ENCODE data around the gene TESK2. TPM values are rescaled to one million over a fixed set of nuclear protein-coding genes. Genes with fewer than 3 reads are reported as not detected.

The TESK2 gene
- polyA plus RNA-seq, 1 donor from 2014 or later = 0.51 TPM

DNA sequence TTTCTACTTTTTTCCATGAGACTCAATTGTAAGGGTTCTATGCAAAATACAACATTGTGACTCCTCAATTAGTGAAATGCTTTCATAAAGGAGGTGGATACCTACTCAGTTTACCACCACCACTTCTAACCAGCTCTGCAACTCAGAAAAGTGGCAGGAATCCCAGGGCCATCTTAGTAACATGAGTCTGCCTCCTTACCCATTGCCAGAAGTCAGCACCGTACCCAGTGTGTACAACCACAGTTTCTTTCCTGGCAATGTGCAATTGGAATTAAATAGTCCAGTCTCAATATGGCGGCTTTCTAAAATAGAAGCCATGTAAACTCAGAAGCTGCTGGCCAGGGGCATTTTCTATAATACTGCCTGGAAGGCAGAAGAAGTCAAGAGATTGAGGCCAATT is 32.1 kb downstream of the TESK2 start:
- H4K20me1 ChIP-seq (ENCODE audit: insufficient read depth) = no peaks in the 10 kb centered on the region
- TF ChIP-seq SMC3 (conservative IDR thresholded peaks at IDR 0.05; ENCODE audit: poor library complexity) (no peak), RAD21 (conservative IDR thresholded peaks at IDR 0.05) (no peak), POLR2AphosphoS5 (IDR thresholded peaks at IDR 0.05) (no peak)
- H3F3A ChIP-seq (ENCODE audit: insufficient read depth, low read length, poor library complexity, severe bottlenecking) = no peaks in the 10 kb centered on the region
- H3K9me3 ChIP-seq (ENCODE audit: low read length) = no peaks in the 10 kb centered on the region
- H3K79me2 ChIP-seq (replicated peaks; ENCODE audit: insufficient read depth, low read length) = no peaks in the 10 kb centered on the region
- H3K4me3 ChIP-seq (ENCODE audit: low read length) = no peak overlapping the region
- H3K27me3 ChIP-seq (ENCODE audit: insufficient read depth, low read depth, low read length) = no peaks in the 10 kb centered on the region
- no peak overlapping the region for H3K9ac ChIP-seq (ENCODE audit: low read length)
- no peak overlapping the region for H3K27ac ChIP-seq (ENCODE audit: low read length)
- no peaks in the 10 kb centered on the region for H3K36me3 ChIP-seq (ENCODE audit: insufficient read depth, low read length)
- H2AFZ ChIP-seq (ENCODE audit: low read depth, low read length) = no peak overlapping the region
- no peak overlapping the region for H3K4me2 ChIP-seq (ENCODE audit: low read length)
- no peaks in the 10 kb centered on the region for H3K9me2 ChIP-seq (ENCODE audit: insufficient read depth, low read length)

DNA sequence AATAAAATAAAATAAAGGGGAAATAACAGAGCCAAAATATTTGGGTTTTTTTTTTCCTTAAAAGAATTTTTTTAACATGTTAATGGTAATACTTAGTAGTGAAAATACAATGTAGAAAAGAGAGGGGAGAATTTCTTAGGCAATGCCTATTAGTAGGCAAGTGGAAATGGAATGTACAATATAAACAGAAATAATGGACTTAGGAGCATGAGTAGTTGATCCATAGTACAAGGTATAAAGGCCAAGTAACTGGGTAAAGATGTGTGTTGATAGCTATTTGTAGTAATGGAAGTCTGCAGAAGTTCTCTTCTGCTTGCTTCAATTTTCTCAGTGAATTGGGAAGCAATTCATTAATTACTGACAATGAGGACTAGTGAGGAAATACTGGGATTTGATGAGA is 34.4 kb downstream of the TESK2 start:
- Histone ChIP-seq H2AFZ (ENCODE audit: low read depth, low read length) (no peak overlapping the region), H3K79me2 (replicated peaks; ENCODE audit: insufficient read depth, low read length) (no peaks in the 10 kb centered on the region), H3K27me3 (ENCODE audit: insufficient read depth, low read depth, low read length) (no peaks in the 10 kb centered on the region), H3K27ac (ENCODE audit: low read length) (no peak overlapping the region), H4K20me1 (ENCODE audit: insufficient read depth) (no peaks in the 10 kb centered on the region), H3K9ac (ENCODE audit: low read length) (no peak overlapping the region), H3K4me2 (ENCODE audit: low read length) (no peak overlapping the region), H3K9me2 (ENCODE audit: insufficient read depth, low read length) (no peaks in the 10 kb centered on the region), H3K36me3 (ENCODE audit: insufficient read depth, low read length) (no peaks in the 10 kb centered on the region), H3F3A (ENCODE audit: insufficient read depth, low read length, poor library complexity, severe bottlenecking) (no peaks in the 10 kb centered on the region), H3K4me3 (ENCODE audit: low read length) (no peak overlapping the region), H3K9me3 (ENCODE audit: low read length) (no peaks in the 10 kb centered on the region)
- TF ChIP-seq, protein P1, sequence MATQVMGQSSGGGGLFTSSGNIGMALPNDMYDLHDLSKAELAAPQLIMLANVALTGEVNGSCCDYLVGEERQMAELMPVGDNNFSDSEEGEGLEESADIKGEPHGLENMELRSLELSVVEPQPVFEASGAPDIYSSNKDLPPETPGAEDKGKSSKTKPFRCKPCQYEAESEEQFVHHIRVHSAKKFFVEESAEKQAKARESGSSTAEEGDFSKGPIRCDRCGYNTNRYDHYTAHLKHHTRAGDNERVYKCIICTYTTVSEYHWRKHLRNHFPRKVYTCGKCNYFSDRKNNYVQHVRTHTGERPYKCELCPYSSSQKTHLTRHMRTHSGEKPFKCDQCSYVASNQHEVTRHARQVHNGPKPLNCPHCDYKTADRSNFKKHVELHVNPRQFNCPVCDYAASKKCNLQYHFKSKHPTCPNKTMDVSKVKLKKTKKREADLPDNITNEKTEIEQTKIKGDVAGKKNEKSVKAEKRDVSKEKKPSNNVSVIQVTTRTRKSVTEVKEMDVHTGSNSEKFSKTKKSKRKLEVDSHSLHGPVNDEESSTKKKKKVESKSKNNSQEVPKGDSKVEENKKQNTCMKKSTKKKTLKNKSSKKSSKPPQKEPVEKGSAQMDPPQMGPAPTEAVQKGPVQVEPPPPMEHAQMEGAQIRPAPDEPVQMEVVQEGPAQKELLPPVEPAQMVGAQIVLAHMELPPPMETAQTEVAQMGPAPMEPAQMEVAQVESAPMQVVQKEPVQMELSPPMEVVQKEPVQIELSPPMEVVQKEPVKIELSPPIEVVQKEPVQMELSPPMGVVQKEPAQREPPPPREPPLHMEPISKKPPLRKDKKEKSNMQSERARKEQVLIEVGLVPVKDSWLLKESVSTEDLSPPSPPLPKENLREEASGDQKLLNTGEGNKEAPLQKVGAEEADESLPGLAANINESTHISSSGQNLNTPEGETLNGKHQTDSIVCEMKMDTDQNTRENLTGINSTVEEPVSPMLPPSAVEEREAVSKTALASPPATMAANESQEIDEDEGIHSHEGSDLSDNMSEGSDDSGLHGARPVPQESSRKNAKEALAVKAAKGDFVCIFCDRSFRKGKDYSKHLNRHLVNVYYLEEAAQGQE (IDR thresholded peaks at IDR 0.05; ENCODE audit: borderline replicate concordance) = no peak
- TF ChIP-seq, protein P2, sequence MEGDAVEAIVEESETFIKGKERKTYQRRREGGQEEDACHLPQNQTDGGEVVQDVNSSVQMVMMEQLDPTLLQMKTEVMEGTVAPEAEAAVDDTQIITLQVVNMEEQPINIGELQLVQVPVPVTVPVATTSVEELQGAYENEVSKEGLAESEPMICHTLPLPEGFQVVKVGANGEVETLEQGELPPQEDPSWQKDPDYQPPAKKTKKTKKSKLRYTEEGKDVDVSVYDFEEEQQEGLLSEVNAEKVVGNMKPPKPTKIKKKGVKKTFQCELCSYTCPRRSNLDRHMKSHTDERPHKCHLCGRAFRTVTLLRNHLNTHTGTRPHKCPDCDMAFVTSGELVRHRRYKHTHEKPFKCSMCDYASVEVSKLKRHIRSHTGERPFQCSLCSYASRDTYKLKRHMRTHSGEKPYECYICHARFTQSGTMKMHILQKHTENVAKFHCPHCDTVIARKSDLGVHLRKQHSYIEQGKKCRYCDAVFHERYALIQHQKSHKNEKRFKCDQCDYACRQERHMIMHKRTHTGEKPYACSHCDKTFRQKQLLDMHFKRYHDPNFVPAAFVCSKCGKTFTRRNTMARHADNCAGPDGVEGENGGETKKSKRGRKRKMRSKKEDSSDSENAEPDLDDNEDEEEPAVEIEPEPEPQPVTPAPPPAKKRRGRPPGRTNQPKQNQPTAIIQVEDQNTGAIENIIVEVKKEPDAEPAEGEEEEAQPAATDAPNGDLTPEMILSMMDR (IDR thresholded peaks at IDR 0.05; ENCODE audit: poor library complexity, severe bottlenecking) = no peak
- no peak for TF ChIP-seq MXI1 (conservative IDR thresholded peaks at IDR 0.05; ENCODE audit: poor library complexity, severe bottlenecking)
- no peak for TF ChIP-seq RAD21 (conservative IDR thresholded peaks at IDR 0.05)
- TF ChIP-seq POLR2AphosphoS5 (IDR thresholded peaks at IDR 0.05) = no peak
- no peak for TF ChIP-seq EZH2 (IDR thresholded peaks at IDR 0.05; ENCODE audit: borderline replicate concordance, insufficient read depth, low read length, poor library complexity, severe bottlenecking)

DNA sequence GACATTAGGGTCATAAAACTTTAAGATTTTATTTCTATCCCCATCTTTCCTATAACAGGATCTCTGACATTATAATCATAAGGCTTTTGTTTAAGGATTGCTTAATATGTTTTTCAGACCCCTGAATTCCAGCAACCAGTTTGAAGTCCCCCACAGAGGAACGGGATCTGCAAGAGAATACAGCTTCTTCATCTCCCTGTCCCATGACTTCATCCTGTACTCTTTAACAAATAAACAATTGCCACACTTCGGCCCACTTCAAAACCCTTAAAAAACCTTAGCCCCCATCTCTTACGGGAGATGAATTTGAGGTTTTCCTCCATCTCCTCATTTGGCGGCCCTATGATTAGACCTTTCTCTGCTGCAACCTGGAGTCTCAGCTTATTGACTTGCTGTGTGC is 35.8 kb downstream of the TESK2 start:
- Histone ChIP-seq H3F3A (ENCODE audit: insufficient read depth, low read length, poor library complexity, severe bottlenecking) (no peaks in the 10 kb centered on the region), H3K36me3 (ENCODE audit: insufficient read depth, low read length) (no peaks in the 10 kb centered on the region), H3K27me3 (ENCODE audit: insufficient read depth, low read depth, low read length) (no peaks in the 10 kb centered on the region), H3K79me2 (replicated peaks; ENCODE audit: insufficient read depth, low read length) (no peaks in the 10 kb centered on the region), H4K20me1 (ENCODE audit: insufficient read depth) (no peaks in the 10 kb centered on the region), H3K4me2 (ENCODE audit: low read length) (no peak overlapping the region), H3K27ac (ENCODE audit: low read length) (no peak overlapping the region), H3K4me3 (ENCODE audit: low read length) (no peak overlapping the region), H2AFZ (ENCODE audit: low read depth, low read length) (no peak overlapping the region), H3K9me2 (ENCODE audit: insufficient read depth, low read length) (no peaks in the 10 kb centered on the region), H3K9me3 (ENCODE audit: low read length) (no peaks in the 10 kb centered on the region), H3K9ac (ENCODE audit: low read length) (no peak overlapping the region)
- no peak for TF ChIP-seq RAD21 (conservative IDR thresholded peaks at IDR 0.05)
- no peak for TF ChIP-seq EZH2 (IDR thresholded peaks at IDR 0.05; ENCODE audit: borderline replicate concordance, insufficient read depth, low read length, poor library complexity, severe bottlenecking)
- no peak for TF ChIP-seq POLR2AphosphoS5 (IDR thresholded peaks at IDR 0.05)

Data from neural cell (in vitro differentiated cells).